GM18907 (cell line): ENCODE data around the gene ECSCR.
"Not testable (repeated sequence)": the region's sequence is repeated elsewhere in the genome, so short reads cannot be mapped to it uniquely, and the experiment has no call there.

Source experiments
- ATAC-seq: cut with Tn5 transposase; IDR thresholded peaks from one replicate; pipeline ENCODE4 v1.9.1; 2021; ENCODE audit warnings: mild to moderate bottlenecking, moderate library complexity; ENCODE audit not compliant: unreplicated experiment

The ECSCR gene

DNA sequence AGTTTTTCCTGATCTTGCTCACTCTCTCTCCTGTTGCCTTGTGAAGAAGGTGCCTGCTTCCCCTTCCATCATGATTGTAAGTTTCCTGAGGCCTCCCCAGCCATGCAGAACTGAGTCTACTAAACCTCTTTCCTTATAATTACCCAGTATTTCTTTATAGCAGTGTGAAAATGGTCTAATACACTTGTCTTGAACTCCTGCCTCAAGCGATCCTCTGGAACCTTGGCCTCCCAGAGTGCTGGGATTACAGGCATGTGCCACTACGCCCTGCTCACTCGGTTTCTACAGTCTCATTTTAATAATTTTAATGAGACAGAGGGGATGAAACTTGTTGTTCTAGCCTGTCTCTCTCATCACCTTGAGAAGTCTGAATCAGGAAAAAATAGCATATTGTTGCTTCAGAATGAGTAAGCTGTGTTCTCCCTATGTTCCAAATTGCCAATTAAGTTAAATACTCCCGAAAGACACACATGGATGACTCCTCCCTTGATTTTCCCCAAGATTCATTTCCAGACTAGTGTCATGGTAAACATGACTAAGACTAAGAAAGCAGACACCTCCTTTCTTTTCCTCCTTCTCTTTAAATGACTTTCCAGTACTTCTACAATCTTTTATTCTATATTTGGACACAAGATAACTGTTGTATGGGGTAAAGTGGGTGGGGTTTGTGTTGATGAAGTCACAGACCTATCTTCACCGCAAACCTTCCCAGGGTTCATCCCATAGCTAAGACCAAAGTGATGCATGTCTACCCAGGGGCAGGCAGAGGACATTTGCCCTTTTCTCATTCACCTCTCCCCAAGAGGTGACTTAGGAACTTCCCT, 15.4 kb downstream of the ECSCR start:
- peak; percentile 59 for ATAC-seq

DNA sequence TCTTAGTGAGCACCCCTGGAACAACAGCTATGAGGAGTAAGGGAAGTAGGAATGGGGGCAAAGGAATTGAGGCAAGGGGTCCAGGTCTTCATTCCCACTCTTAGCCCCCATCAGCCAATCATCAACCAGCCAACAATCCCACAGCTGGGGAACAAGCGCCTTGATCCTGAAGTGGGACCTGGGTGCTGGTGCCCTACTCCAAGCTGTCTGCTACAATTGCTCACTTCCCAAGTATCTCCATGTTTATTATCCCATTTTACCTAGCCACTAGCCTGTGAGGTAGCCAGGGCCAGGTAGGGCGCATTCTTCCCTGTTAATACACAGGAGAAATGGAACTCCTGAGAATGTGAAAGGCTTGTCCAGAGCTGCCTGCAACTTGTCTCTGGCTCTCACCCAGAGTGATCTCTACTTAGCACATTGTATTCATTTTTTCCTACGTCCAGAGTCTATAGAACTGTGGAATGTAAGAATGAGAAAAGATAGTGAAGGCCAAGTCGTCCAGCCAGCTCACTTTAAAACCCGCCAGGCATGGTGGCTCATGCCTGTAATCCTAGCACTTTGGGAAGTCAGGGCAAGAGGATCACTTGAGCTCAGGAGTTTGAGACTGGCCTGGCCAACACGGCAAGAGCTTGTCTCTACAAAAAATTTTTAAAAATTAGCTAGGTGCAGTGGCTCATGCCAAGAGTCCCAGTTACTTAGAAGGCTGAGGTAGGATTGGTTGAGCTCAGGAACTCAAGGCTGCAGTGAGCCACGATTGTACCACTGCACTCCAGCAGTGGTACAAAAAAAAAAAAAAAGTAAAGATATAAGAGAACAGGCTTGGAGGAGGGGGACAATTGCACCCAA, 17.0 kb downstream of the ECSCR start:
- ATAC-seq, result no peak

DNA sequence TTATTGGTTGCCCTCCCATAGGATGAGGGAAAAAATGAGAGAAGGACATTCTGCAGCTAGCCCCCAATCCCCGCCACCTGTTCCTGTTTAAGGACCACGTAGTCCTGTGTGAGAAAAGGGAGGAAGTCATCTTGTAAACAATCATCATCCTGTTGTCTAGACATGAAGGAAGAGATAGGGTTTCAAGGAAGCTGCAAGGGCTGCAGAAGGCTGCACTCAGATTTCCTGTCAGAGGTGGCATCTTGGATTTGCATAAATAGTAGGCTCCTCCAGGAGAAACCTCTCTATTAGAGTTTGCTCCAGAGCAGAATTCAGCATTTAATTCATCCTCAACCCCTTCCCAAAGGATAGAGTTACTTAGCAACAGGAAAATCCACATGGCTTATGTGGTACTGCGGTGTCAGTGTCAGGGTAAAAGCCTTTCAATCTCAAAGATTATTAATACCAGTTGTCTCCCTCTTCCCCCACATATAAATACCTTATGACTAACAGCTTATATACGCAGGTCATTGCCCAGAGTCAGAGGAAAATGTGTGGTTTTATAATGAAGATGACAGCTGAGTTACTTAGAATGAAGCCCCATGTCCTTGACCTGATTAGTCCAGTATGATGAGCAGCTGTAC, 18.6 kb downstream of the ECSCR start:
- ATAC-seq, result no peak

DNA sequence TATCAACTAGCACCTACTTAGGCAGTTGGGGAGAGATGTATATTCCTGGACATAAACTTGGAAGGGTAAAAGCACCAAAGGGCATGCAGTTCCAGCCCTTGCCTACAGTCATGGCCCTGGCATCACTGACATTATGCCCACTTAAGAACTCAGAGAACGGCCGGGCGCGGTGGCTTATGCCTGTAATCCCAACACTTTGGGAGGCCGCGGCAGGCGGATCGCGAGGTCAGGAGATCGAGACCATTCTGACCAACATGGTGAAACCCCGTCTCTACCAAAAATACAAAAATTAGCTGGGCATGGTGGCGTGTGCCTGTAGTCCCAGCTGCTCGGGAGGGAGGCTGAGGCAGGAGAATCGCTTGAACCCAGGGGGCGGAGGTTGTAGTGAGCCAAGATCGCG, 22.1 kb downstream of the ECSCR start:
- ATAC-seq, result not testable (repeated sequence)

DNA sequence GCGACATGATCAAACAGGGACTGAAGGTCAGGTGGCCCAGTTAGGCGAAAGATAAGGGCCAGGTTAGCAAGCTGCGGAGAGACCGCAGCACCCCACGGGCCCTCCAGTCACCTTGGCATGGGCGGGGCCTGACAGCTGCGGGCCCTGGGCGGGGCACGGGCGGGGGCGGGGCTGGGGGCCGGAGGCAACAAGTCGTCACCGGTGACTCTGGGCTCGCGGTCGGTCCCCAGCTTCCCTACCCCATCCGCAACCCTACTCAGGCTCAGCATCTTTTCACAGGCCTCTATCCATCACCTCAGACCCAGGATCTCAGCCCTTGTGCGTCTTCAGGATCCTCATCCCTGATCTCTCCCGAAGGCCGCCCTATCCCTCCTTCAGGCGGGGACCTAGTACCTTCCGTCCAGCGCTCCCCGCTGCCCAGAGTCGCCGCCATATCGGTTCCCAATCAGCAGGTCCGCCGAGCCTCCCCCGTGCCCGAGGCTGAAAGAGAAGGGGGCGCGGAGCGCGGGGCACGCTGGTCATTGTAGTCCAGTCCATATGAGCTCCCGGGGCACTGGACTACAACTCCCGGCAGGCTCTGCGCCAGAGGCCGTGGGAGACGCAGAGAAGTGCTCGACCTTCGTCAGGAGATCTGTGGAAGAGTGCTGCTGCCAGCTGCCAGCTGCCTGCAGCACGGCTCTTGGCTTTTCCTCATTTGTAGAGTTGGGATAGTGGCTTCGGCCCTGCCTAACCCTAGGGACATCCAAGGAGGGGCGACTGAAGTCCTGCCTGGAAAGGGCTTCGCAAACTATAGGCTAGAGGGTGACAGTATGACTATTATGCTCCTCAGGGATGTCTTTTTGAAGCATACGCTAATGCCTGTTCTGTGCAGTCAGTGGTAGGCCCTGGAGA, 23.3 kb downstream of the ECSCR start, which contains the start of gene DNAJC18:
TSS of gene DNAJC18 (minus strand) at position 513 of the 891 bp plus-strand sequence. CDS start at position 433, 80 bp downstream.
- peak; percentile 85 for ATAC-seq

DNA sequence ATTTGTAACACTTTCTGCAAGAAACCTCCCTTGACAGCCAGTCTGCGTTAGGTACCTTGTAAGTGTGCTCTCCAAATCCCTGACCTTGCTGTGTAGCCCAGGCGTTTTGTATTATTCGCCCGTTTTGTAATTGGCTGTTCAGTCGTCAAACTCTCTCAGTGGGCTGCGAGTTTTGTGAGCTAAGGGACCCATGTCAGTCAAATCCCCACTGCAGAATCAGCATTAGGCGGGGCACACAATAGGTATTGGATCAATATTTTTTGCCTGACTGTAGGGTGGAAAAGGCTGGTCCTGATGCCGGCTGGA, 23.9 kb downstream of the ECSCR start:
- ATAC-seq, result no peak

DNA sequence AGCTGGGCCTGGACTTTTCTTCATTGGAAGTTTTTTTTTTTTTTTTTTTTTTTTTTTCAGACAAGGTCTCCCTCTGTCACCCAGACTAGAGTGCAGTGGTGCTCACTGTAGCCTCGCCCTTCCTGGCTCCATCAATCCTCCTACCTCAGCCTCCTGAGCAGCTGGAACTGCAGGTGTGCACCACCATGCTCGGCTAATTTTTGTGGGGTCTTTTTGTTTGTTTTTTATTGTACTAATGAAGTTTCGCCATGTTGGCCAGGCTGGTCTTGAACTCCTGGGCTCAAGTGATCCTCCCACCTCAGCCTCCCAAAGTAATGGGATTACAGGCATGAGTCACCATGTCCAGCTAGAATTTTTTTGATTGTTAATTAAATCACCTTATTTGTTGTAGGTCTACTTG, 26.9 kb downstream of the ECSCR start:
- no peak for ATAC-seq

DNA sequence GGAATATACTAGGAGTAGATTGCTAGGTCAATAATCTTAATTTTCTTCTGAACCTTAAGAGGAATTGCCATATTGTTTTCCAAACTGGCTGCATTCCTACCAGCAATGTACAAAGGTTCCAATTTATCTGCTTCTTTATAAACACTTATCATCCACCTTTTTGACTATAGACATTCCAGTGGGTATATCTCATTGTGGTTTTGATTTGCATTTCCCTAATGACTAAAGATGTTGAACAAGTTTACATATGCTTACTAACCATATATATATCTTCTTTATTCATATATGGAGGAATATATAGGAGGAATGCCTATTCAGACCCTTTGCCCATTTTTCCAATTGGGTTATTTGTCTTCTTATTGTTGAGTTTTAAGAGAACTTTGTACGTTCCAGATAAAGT, 30.8 kb downstream of the ECSCR start:
- ATAC-seq, result no peak

DNA sequence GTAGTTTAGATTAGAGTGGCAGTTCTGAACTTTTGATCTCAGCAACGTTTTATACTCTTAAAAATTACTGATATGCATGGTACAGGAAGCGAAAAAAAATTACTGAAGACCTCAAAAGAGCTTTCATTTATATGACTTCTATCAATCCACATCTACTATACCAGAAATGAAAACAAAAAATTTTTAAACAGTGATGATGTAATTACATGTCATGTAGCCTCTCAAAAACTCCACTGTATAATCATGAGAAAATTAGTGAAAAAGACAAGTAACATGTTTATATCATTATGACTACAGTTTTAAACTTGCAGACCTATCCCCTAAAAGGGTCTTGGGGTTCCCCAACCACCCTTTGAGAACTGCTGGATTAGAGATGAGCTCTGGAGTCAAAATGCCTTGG, 32.5 kb downstream of the ECSCR start:
- no peak for ATAC-seq

DNA sequence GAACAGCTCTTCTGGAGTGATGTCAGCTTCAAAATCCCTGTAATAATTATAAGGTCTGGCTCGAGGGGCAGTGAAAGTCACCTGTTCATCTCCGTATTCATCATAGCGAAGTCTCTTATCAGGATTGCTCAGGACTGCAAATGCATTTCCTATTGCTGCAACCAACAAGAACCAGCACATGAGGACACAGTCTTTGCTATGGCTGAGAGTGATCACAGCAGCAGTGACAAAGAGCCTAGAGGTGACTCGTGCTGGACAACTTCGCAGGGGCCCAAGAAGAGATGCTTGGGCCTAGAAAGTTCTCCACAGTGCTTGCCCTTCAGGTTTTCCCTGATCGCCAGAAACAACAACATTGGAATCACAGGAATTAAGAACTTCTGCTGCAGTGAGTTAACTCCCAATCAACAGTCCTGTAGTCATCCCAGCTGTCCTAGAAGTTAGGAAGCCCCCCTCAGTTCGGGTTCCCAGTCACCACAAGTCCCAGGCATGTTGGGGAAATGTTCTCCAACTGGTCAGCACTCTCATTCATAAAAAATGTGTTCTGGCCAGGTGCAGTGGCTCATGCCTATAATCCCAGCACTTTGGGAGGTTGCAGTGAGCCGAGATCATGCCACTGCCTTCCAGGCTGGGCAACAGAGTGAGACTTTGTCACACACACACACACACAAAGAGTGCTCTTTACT, 36.2 kb downstream of the ECSCR start:
- ATAC-seq, result no peak

DNA sequence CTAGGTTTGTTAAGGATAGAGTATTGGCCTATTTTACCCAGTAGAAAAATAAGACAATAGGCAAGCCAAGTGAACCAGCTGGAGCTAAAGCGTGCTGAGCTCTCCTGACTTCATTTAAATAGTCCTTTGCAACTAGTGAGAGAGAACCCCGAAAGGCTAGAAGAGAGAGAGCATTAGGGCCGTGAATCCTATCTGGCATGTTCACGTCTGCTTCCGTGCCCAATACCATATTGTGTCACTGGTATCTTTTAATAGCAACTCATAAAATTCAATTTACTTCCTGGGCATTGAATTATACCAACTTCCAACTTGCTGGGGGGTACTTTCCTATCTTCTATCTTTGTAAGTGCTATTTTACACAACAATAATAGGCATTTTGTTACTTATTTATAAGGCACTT, 37.0 kb downstream of the ECSCR start:
- no peak for ATAC-seq

DNA sequence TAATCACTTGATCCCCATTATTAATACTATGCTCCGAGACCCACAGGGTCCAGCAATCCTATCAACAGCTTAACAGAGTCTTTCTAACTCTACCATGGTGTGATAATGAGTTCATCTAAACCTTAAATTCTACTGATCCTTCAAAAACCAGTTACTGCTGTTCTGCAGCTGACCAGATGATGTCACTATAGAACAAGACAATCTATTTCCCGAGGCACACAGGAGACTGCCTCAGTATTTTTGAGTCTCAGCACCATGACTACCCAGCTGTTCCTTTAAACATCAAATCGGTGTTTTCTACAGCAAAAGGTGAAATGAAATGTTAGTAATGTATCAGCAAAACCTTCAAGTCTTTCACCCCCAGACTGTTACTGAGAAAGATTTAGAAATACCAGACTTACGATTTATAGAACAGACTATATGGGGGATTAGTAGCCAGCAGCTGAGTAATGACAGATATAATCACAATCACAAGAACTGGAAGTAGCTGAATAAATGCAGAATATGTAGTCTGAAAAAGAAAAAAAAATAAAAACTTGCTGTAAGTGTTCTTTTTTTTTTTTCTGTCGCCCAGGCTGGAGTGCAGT, 40.1 kb downstream of the ECSCR start:
- ATAC-seq, result peak; percentile 82

DNA sequence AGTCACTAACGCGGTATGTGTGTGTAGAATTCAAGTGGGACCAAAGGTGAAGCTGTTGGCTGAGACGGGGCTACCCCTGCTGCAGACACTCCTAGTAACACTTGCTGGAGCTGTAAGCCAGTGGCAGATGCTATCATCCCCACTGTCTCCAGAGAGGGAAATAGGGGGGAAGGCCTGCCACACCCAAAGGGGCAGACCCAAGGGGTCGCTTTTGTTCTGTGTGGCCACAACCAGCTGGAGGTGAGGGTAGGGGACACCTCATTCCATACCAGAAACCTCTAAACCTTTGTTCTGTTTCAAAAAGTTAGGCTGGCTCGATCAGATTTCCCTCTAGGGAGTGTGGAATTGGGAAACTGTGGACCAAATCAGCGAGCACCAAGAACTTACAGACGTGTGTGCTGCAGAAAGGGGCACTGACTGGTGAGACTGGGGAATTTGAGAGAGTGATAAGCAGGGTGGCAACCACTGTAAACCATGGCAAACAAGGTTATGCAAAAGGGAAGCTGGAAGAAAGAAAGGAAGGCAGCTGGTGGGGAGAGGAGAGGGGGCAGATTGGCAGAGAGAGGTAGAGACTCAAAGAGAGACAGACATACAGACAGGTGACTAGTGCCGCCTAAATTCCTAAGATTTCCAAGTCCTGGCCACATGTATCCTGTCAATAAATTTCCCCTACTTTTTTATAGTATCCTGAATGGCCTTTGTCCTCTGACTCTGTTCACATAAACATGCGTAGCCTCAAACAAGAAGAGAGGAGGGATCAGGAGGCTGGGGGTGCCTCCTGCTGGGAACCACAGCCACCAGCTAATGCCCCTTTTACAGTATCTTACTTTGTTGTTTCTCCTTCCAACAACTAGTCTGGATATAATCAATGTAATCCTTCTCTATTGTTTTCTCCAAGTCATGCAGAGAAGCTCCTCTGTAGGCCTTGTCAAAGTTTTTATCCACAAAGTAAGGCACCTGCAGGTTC, 43.0 kb downstream of the ECSCR start:
- no peak for ATAC-seq

DNA sequence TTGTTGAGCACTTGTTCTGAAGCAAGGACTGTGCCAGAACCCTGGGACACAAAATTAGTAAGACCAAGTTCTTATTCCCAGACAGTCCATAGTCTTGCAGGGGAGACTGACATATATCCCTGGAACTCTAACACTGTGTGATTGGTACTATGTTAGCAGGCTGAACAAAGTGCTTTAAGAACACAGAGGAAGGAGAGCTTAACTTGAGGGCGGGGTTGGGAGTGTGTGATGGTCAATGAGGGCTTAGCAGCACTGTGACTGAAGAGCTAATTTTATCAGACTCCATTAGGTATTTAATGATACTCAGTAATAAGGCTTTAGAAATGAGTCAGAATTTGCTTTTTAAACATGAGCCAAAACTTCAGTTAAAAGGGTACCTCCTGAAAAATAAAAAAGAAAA, 43.8 kb downstream of the ECSCR start:
- ATAC-seq, result no peak

DNA sequence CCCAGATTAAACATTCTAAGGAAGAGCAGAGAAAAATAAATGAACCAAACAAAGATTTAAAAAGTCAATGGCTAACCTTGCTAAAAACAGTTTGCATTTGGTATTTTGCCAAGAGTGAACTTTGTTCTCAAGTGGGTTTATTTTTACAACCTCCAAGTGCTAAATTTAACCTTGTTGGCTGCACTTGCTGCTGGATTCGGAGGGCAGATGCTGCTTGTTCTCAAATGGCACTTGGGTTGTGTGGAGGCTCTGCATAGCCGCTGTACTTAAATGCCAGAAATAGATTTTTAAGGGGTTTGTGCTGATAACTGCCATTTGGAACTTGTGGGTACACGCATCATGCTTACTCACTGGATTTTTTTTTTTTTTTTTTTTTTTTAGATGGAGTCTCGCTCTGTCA, 45.3 kb downstream of the ECSCR start:
- no peak for ATAC-seq

DNA sequence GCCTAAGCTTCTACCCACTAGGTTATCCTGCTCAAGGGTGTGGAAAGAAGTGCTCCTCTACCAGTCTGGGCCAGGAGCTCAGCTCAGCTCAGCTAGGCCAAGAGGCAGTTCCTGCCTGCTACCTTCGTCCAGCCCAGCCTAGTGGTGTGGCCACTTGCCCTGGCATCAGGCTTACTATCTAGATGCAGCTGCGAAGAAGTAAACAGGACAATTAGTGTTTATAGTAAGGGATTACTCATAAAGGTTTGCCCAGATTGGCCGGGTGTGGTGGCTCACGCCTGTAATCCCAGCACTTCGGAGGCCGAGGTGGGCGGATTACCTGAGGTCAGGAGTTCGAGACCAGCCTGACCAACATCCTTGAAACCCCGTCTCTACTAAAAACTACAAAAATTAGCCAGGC, 45.9 kb downstream of the ECSCR start:
- no peak for ATAC-seq

DNA sequence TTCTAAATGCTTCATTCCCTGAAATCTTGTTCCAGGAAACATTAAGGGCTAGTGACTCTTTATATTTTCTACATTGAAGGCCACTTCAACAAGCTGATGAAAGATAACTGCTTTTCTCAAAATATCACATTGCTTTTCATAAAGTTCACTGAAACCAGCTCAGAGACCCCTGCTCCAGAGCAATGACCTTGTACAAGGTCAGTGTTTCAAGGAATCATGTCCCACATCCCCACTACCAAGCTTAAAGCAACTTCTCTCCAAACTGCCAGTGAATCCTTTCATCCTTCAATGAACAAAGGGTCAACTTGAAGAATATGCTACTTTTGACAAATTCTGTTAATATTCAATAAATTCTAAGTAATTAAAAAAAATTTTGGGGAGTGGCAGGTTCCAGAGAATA, 46.7 kb downstream of the ECSCR start:
- no peak for ATAC-seq

DNA sequence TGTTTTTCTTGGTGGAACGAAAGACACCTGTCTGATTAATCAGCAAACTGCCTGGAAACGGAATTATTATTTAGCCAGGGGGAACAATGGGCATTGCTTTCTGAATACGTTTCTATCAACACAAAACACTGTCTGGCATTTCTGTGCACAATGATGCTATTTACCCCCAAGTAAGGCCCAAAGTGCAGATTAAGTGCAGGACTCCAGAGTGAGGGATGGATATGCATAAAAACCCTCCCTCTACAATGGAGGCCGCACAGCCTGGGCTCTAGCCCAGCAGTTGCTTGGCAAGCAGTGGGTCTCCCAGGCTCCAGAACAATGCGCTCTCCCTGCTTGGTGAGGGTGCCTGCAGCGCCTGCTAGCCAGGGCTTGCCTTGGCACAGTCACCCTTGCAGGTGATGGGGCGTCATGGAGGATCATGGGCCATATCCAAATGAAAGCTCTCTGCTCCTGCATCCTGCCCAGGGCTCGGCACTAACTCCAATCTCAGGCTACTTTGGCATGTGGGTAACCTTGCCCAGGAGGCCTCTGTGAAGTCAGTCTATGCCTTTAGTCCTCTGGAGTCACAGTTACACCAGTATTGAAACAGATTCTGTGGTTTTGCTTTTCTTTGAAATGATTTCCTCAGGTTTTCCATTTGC, 47.2 kb downstream of the ECSCR start:
- no peak for ATAC-seq
